ENCODE results near the gene SERPINA12. TPM values are rescaled to one million over a fixed set of nuclear protein-coding genes. Genes with fewer than 3 reads are reported as not detected.

SERPINA12 gene
- total and polyA plus RNA-seq, 2 experiments from 2014 or later = not detected

GRCh38 chr14:94532447-94532846, 23.2 kb upstream of the SERPINA12 start (continued):
- TF ChIP-seq ETS1 (IDR thresholded peaks at IDR 0.05) (no peak), JUNB (IDR thresholded peaks at IDR 0.05; ENCODE audit: unreplicated experiment) (no peak), POLR2AphosphoS5 (IDR thresholded peaks at IDR 0.05; ENCODE audit: low read depth) (no peak)
- TF ChIP-seq, protein P1, sequence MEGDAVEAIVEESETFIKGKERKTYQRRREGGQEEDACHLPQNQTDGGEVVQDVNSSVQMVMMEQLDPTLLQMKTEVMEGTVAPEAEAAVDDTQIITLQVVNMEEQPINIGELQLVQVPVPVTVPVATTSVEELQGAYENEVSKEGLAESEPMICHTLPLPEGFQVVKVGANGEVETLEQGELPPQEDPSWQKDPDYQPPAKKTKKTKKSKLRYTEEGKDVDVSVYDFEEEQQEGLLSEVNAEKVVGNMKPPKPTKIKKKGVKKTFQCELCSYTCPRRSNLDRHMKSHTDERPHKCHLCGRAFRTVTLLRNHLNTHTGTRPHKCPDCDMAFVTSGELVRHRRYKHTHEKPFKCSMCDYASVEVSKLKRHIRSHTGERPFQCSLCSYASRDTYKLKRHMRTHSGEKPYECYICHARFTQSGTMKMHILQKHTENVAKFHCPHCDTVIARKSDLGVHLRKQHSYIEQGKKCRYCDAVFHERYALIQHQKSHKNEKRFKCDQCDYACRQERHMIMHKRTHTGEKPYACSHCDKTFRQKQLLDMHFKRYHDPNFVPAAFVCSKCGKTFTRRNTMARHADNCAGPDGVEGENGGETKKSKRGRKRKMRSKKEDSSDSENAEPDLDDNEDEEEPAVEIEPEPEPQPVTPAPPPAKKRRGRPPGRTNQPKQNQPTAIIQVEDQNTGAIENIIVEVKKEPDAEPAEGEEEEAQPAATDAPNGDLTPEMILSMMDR (conservative IDR thresholded peaks at IDR 0.05; ENCODE audit: low read depth in 2 of 2) = no peak

DNA sequence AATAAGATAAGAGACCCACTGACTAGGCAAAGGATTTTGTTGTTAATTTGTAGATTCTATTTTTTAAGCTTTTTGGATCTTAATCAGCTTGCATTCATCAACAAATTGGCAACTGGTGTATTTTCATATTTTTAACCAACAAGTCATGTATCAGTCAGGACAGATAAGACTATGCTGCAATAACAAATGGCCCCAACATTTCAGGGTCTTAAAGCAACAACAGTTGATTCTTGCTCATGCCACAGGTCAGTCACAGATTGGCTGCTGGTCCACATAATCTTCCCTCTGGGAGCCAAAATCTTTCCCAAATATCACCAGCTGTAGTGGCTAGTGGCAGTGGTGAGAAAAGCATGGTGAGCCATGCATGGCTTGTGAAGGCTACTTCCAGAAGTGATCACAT, 21.9 kb upstream of the SERPINA12 start:
- DNase-seq (ENCODE audit: low spot score) (no peak), ATAC-seq (no peak)
- peaks cover 4% of the 10 kb centered on the region for H3K27me3 Mint-ChIP-seq (ENCODE audit: insufficient read depth, low read depth, poor library complexity)
- H3K4me1 Mint-ChIP-seq = no peaks in the 10 kb centered on the region
- Histone ChIP-seq H3K4me1 (ENCODE audit: insufficient read depth) (no peaks in the 10 kb centered on the region), H4K20me1 (replicated peaks; ENCODE audit: insufficient read depth) (no peaks in the 10 kb centered on the region), H3K4me3 (no peak overlapping the region), H3K79me2 (replicated peaks; ENCODE audit: insufficient read depth) (no peaks in the 10 kb centered on the region), H3K27me3 (ENCODE audit: insufficient read depth) (no peaks in the 10 kb centered on the region), H2AFZ (no peak overlapping the region), H3K36me3 (ENCODE audit: insufficient read depth) (no peaks in the 10 kb centered on the region), H3F3A (replicated peaks; ENCODE audit: low read depth) (no peaks in the 10 kb centered on the region), H3K27ac (ENCODE audit: low read depth) (no peak overlapping the region), H3K9me2 (ENCODE audit: insufficient read depth) (0 out of 2 replicates have a peak, but pooled peaks cover 3% of the 10 kb centered on the region), H3K4me2 (no peak overlapping the region)
- no peak for TF ChIP-seq ETS1 (IDR thresholded peaks at IDR 0.05)
- no peak overlapping the region for H3K4me3 Mint-ChIP-seq
- no peaks in the 10 kb centered on the region; the same call in 2 of the 3 replicates for H3K9me3 Mint-ChIP-seq
- no peak overlapping the region for H3K27ac Mint-ChIP-seq
- H3K36me3 Mint-ChIP-seq (ENCODE audit: low read depth) = no peaks in the 10 kb centered on the region

DNA sequence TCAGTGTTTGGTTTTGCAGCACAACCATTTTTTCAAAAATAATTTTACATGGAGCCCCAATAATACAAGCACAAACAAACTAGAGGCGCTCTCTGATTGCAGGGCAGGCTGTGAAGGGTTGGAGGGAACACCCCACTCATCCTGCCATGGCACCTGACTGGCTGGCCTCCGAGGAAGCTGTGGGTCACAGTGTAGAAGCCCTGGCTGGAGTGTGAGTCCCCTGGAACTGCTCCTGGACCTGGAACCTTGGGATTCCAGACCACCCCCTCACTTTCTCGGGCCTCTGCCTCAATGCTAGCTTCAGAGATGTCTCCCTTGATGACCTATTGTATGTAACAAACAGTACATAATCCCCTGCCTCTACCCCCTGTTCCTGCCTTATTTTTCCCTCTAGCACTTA, 14.8 kb upstream of the SERPINA12 start:
- Histone ChIP-seq H3K79me2 (replicated peaks; ENCODE audit: insufficient read depth) (no peaks in the 10 kb centered on the region), H3K4me2 (no peak overlapping the region), H3K9me2 (ENCODE audit: insufficient read depth) (peaks cover 1% of the 10 kb centered on the region), H3F3A (replicated peaks; ENCODE audit: low read depth) (no peaks in the 10 kb centered on the region), H4K20me1 (replicated peaks; ENCODE audit: insufficient read depth) (no peaks in the 10 kb centered on the region), H3K36me3 (ENCODE audit: insufficient read depth) (no peaks in the 10 kb centered on the region), H3K27me3 (ENCODE audit: insufficient read depth) (no peaks in the 10 kb centered on the region), H2AFZ (no peak overlapping the region), H3K27ac (ENCODE audit: low read depth) (no peak overlapping the region), H3K4me1 (ENCODE audit: insufficient read depth) (no peaks in the 10 kb centered on the region), H3K4me3 (no peak overlapping the region)
- Mint-ChIP-seq H3K4me3 (no peak overlapping the region), H3K27ac (no peak overlapping the region), H3K4me1 (no peaks in the 10 kb centered on the region; the same call in 2 of the 3 replicates), H3K27me3 (ENCODE audit: insufficient read depth, low read depth, poor library complexity) (peaks cover 3% of the 10 kb centered on the region), H3K9me3 (peaks cover 8% of the 10 kb centered on the region), H3K36me3 (ENCODE audit: low read depth) (peaks cover 10% of the 10 kb centered on the region)
- ATAC-seq (no peak), DNase-seq (ENCODE audit: low spot score) (no peak)
- TF ChIP-seq POLR2AphosphoS5 (IDR thresholded peaks at IDR 0.05; ENCODE audit: low read depth) (no peak), EZH2phosphoT487 (IDR thresholded peaks at IDR 0.05; ENCODE audit: unreplicated experiment) (no peak), JUNB (IDR thresholded peaks at IDR 0.05; ENCODE audit: unreplicated experiment) (no peak), ZNF462 (CRISPR knock-in tag; IDR thresholded peaks at IDR 0.05) (no peak), ETS1 (IDR thresholded peaks at IDR 0.05) (no peak), ZNF114 (CRISPR knock-in tag; IDR thresholded peaks at IDR 0.05) (no peak), NANOG (IDR thresholded peaks at IDR 0.05; ENCODE audit: borderline replicate concordance) (no peak)
